Naive thymus-derived CD4-positive, alpha-beta T cell (primary cell): ENCODE data around the gene SLF1. TPM values are rescaled to one million over a fixed set of nuclear protein-coding genes. Genes with fewer than 3 reads are reported as not detected.

ENCODE experiments used
- ATAC-seq: fragments of 150-1000 bp; cut with Tn5 transposase; 2 replicates; pipeline ENCODE4 v1.10.0; 2021; ENCODE audit warnings: mild to moderate bottlenecking, moderate library complexity
- CTCF ChIA-PET: fragments of 350-600 bp; sonication (Branson Sonifier 250); formaldehyde crosslinking; loops from one replicate; lab custom pipeline; 2021; ENCODE audit warnings: antibody characterized with exemption; lab: Charles Lee
- POLR2A ChIA-PET: fragments of 350-600 bp; sonication (Branson Sonifier 250); formaldehyde crosslinking; loops from one replicate; lab custom pipeline; 2021; ENCODE audit warnings: antibody characterized with exemption, inconsistent platforms; lab: Charles Lee
- DNase-seq, 9 donors: peaks; one replicate each; pipeline versions ENCODE4 v3.0.0 to v3.0.0-alpha.2; 2020 to 2022; ENCODE audit warnings: mixed read lengths in 1 of 9
- H3K27ac ChIP-seq: one replicate; pipeline ENCODE4 v1.7.0; 2013; ENCODE audit warnings: mild to moderate bottlenecking, low read depth, low read length, moderate library complexity
- H3K27me3 ChIP-seq, 2 donors: one replicate each; pipeline ENCODE4 v1.7.0; 2013; ENCODE audit warnings: low read length in 2 of 2, mild to moderate bottlenecking in 2 of 2, moderate library complexity in 2 of 2; ENCODE audit not compliant: control insufficient read depth in 2 of 2, insufficient read depth in 2 of 2
- H3K36me3 ChIP-seq, 3 experiments: 1 replicate in 2 of 3; 2 replicates in 1 of 3; pipeline ENCODE4 v1.7.0; 2013; ENCODE audit warnings: low read length in 3 of 3, mild to moderate bottlenecking in 3 of 3, moderate library complexity in 1 of 3; ENCODE audit not compliant: insufficient read depth in 3 of 3, control insufficient read depth in 2 of 3
- H3K4me1 ChIP-seq, 2 donors: one replicate each; pipeline ENCODE4 v1.7.0; 2013; ENCODE audit warnings: low read length in 2 of 2, mild to moderate bottlenecking in 2 of 2, moderate library complexity in 1 of 2; ENCODE audit not compliant: control insufficient read depth in 2 of 2, insufficient read depth in 2 of 2
- H3K4me3 ChIP-seq: 2 replicates; pipeline ENCODE4 v1.7.0; 2013; ENCODE audit warnings: mild to moderate bottlenecking, low read length
- H3K9me3 ChIP-seq, 3 experiments: 1 replicate in 2 of 3; 2 replicates in 1 of 3; pipeline ENCODE4 v1.7.0; 2013; ENCODE audit warnings: low read length in 3 of 3; ENCODE audit not compliant: control insufficient read depth in 2 of 3
- H3K27ac Mint-ChIP-seq, 9 donors: one replicate each; pipeline ENCODE4 v1.8.0; 2020 to 2022; ENCODE audit warnings: mixed read lengths in 9 of 9, mild to moderate bottlenecking in 8 of 9, moderate library complexity in 5 of 9, inconsistent platforms in 2 of 9
- H3K27me3 Mint-ChIP-seq, 5 donors: one replicate each; pipeline ENCODE4 v1.8.0; 2021 to 2022; ENCODE audit warnings: mixed read lengths in 5 of 5, mild to moderate bottlenecking in 1 of 5
- H3K36me3 Mint-ChIP-seq, 5 donors: one replicate each; pipeline ENCODE4 v1.8.0; 2020 to 2022; ENCODE audit warnings: mixed read lengths in 5 of 5, mild to moderate bottlenecking in 3 of 5, inconsistent platforms in 1 of 5
- H3K4me1 Mint-ChIP-seq, 7 donors: one replicate each; pipeline ENCODE4 v1.8.0; 2020 to 2022; ENCODE audit warnings: mixed read lengths in 7 of 7, mild to moderate bottlenecking in 3 of 7, inconsistent platforms in 1 of 7
- H3K4me3 Mint-ChIP-seq, 10 donors: one replicate each; pipeline ENCODE4 v1.8.0; 2020 to 2022; ENCODE audit warnings: mild to moderate bottlenecking in 10 of 10, mixed read lengths in 10 of 10, moderate library complexity in 6 of 10, inconsistent platforms in 2 of 10
- H3K9me3 Mint-ChIP-seq, 11 donors: one replicate each; pipeline ENCODE4 v1.8.0; 2020 to 2022; ENCODE audit warnings: mixed read lengths in 11 of 11, mild to moderate bottlenecking in 4 of 11, inconsistent platforms in 1 of 11, moderate library complexity in 1 of 11
- intact Hi-C, 2 donors: fragments of 100-400 bp; cut with micrococcal nuclease; formaldehyde crosslinking; loops; one replicate each; pipeline ENCODE4 v1.15.1; 2023
- polyA plus RNA-seq, 2 donors: library from polyadenylated mRNA; unstranded; fragments of 300-500 nt; fragmentation: Illumina TruSeq; gene quantifications; one replicate each; pipeline ENCODE4 v1.2.3, GENCODE V29; 2021
- total RNA-seq, 6 experiments: library from RNA in 5 of 6; stranded (reverse) in 5 of 6; gene quantifications; 1 replicate in 5 of 6; 2 replicates in 1 of 6; pipeline ENCODE4 v1.2.3 and lab custom pipeline; 2021 to 2026

The SLF1 gene
- total and polyA plus RNA-seq, 7 experiments from 2014 or later, result 3.6 to 13.4 (median 8.2) TPM

- Mint-ChIP-seq H3K4me3 (no peak overlapping the region), H3K9me3 (no peaks in the 10 kb centered on the region), H3K27me3 (no peaks in the 10 kb centered on the region), H3K27ac (no peak overlapping the region), H3K36me3 (peaks cover 2 to 40% (median 13%) of the 10 kb centered on the region in 5 donors), H3K4me1 (peaks cover 0 to 3% (median 0%) of the 10 kb centered on the region in 7 donors)
- H3K4me3 ChIP-seq, result no peak overlapping the region
- no peaks in the 10 kb centered on the region for H3K4me1 ChIP-seq
- no peaks in the 10 kb centered on the region for H3K27me3 ChIP-seq
- CTCF ChIA-PET, result no interaction called here
- POLR2A ChIA-PET, result interaction anchor here (0.7 kb wide), 1 partner anchor 1077 kb away, joined by 3 read pairs; no protein-coding TSS in a partner anchor
- DNase-seq, result no peak
- H3K27ac ChIP-seq, result no peak overlapping the region
- intact Hi-C loops, result loop anchor here in 1 of 2 donors (5.0 kb wide), 1 partner anchor 160 kb away; no protein-coding TSS in a partner anchor
- no peak for ATAC-seq
- peaks cover 0 to 21% (median 18%) of the 10 kb centered on the region in 3 experiments for H3K36me3 ChIP-seq
- no peaks in the 10 kb centered on the region for H3K9me3 ChIP-seq
Observed at GRCh38 chr5:94691949-94692348, 73.5 kb downstream of the SLF1 start.

GRCh38 chr5:94692581-94692980 is 74.1 kb downstream of the SLF1 start:
- no peaks in the 10 kb centered on the region for H3K27me3 ChIP-seq
- ChIA-PET POLR2A (interaction anchor here (0.7 kb wide), 1 partner anchor 1078 kb away, joined by 3 read pairs; no protein-coding TSS in a partner anchor), CTCF (no interaction called here)
- no peaks in the 10 kb centered on the region for H3K4me1 ChIP-seq
- H3K9me3 ChIP-seq, result no peaks in the 10 kb centered on the region
- no peak overlapping the region for H3K4me3 ChIP-seq
- Mint-ChIP-seq H3K27me3 (no peaks in the 10 kb centered on the region), H3K27ac (no peak overlapping the region), H3K36me3 (peaks cover 0 to 34% (median 13%) of the 10 kb centered on the region in 5 donors), H3K4me3 (no peak overlapping the region), H3K4me1 (peaks cover 0 to 3% (median 0%) of the 10 kb centered on the region in 7 donors), H3K9me3 (no peaks in the 10 kb centered on the region)
- no peak for ATAC-seq
- H3K36me3 ChIP-seq, result peaks cover 0 to 18% (median 18%) of the 10 kb centered on the region in 3 experiments
- DNase-seq, result no peak
- H3K27ac ChIP-seq, result no peak overlapping the region
- intact Hi-C loops, result loop anchor here in 1 of 2 donors (5.0 kb wide), 1 partner anchor 160 kb away; no protein-coding TSS in a partner anchor

DNA sequence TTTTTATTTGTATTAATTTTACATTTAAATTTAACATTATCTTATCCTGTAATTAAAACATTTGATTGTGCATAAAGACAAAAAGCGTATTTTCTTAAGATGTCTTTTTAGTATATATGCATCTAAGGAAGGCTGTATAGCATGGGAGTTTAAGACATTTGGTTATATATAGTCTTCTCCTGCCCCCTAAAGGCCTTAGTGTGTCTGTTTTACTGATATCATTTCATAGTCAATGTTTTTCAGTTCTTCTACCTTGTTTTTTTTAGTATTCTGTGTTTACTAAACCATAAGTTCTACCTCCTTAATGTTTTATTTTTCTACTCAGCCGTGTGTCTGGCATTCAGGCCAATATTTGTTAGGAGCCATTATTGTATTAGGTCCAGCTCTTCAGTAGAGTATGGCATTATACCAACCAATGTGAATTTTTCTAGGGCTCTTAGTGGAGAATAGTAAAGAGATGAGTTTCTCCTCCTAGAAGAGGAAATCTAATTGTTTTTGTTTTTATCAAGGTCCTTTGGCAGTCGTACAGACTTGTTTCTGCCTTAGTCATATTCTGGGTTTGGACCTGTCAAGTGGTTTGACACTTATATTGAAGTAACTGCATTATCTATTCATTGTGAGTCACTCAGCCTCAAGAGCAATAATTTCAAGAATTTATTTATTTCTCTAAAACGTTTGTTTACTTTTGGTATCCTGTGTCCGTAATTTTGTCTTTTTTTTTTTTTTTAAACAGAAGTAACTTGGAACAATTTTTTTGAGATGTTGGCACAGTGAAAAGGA is 74.8 kb downstream of the SLF1 start:
- intact Hi-C loops, result loop anchor here (1.0 to 5.0 kb wide), 2 partner anchors 159 to 168 kb away; no protein-coding TSS in a partner anchor
- H3K4me3 ChIP-seq, result no peak overlapping the region
- POLR2A ChIA-PET, result no interaction called here
- H3K36me3 ChIP-seq, result peaks cover 0 to 18% (median 16%) of the 10 kb centered on the region in 3 experiments
- H3K9me3 ChIP-seq, result no peaks in the 10 kb centered on the region
- no peak overlapping the region for H3K27ac Mint-ChIP-seq
- no peaks in the 10 kb centered on the region for H3K9me3 Mint-ChIP-seq
- H3K27me3 Mint-ChIP-seq, result no peaks in the 10 kb centered on the region
- CTCF ChIA-PET, result no interaction called here
- H3K36me3 Mint-ChIP-seq, result peaks cover 0 to 34% (median 13%) of the 10 kb centered on the region in 5 donors
- no peak overlapping the region for H3K4me3 Mint-ChIP-seq
- H3K4me1 Mint-ChIP-seq, result peaks cover 0 to 3% (median 0%) of the 10 kb centered on the region in 7 donors
- ATAC-seq (peak; percentile 61), DNase-seq (peak in 2 of 9 donors; percentile 1 to 16)
- no peaks in the 10 kb centered on the region for H3K27me3 ChIP-seq
- H3K4me1 ChIP-seq, result no peaks in the 10 kb centered on the region
- no peak overlapping the region for H3K27ac ChIP-seq

DNA sequence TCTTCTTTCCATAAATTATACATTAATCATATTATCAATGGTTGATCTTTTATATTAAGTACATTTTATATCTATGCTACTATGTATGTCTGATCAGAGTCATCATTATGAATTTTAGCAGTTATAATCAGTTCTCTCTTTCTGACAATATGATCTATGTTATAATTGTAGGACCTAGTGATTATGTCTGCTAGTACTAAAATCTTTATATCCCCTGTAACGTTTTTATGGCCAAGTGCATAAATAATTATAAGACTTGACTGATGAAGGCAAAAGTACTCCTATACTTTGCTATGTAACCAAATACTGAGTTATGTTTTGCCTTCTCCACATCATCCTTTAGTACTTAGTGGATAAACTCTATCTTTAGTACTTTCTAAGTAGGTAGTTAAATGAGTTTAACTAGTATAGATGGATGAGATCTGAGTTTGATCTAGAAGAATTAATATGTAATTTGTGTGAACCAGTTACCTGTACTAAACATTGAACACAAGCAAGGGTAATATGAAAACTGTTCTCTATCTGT is 75.4 kb downstream of the SLF1 start:
- intact Hi-C loops, result loop anchor here (1.0 to 5.0 kb wide), 2 partner anchors 158 to 169 kb away; no protein-coding TSS in a partner anchor
- H3K4me1 Mint-ChIP-seq, result peaks cover 0 to 3% (median 0%) of the 10 kb centered on the region in 7 donors
- H3K36me3 Mint-ChIP-seq, result peaks cover 0 to 29% (median 13%) of the 10 kb centered on the region in 5 donors
- Histone ChIP-seq H3K27ac (no peak overlapping the region), H3K27me3 (no peaks in the 10 kb centered on the region), H3K4me1 (no peaks in the 10 kb centered on the region), H3K9me3 (no peaks in the 10 kb centered on the region), H3K36me3 (peaks cover 0 to 14% (median 11%) of the 10 kb centered on the region in 3 experiments), H3K4me3 (no peak overlapping the region)
- no peak overlapping the region for H3K4me3 Mint-ChIP-seq
- no peak overlapping the region for H3K27ac Mint-ChIP-seq
- ChIA-PET CTCF (no interaction called here), POLR2A (no interaction called here)
- no peaks in the 10 kb centered on the region for H3K9me3 Mint-ChIP-seq
- ATAC-seq (no peak), DNase-seq (no peak)
- no peaks in the 10 kb centered on the region for H3K27me3 Mint-ChIP-seq

DNA sequence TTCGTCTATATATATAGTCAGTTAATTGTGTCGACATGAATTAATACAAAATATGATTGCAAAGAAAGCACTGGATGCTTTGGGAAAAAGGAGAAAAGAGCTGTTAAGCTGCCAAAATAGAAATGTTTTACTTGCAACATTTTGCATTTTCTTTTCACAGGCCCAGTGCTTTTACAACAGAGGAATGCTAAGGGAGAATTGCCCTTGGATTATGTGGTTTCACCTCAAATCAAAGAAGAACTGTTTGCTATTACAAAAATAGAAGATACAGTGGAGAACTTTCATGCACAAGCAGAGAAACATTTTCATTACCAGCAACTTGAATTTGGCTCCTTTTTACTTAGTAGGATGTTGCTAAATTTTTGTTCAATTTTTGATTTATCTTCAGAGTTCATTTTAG is 76.2 kb downstream of the SLF1 start:
- peaks cover 0 to 3% (median 0%) of the 10 kb centered on the region in 7 donors for H3K4me1 Mint-ChIP-seq
- no peak overlapping the region for H3K4me3 Mint-ChIP-seq
- no peaks in the 10 kb centered on the region for H3K27me3 ChIP-seq

GRCh38 chr5:94698197-94698596 is 79.7 kb downstream of the SLF1 start:
- Histone ChIP-seq H3K4me1 (no peaks in the 10 kb centered on the region), H3K36me3 (peaks cover 0 to 8% (median 7%) of the 10 kb centered on the region in 3 experiments), H3K27ac (no peak overlapping the region), H3K4me3 (no peak overlapping the region), H3K27me3 (no peaks in the 10 kb centered on the region), H3K9me3 (no peaks in the 10 kb centered on the region)
- no peak overlapping the region for H3K4me3 Mint-ChIP-seq
- H3K27me3 Mint-ChIP-seq, result no peaks in the 10 kb centered on the region
- ChIA-PET CTCF (no interaction called here), POLR2A (no interaction called here)
- ATAC-seq, result no peak
- H3K9me3 Mint-ChIP-seq, result no peaks in the 10 kb centered on the region
- no peak for DNase-seq
- no peak overlapping the region for H3K27ac Mint-ChIP-seq
- peaks cover 0 to 19% (median 5%) of the 10 kb centered on the region in 5 donors for H3K36me3 Mint-ChIP-seq
- peaks cover 0 to 13% (median 0%) of the 10 kb centered on the region in 7 donors for H3K4me1 Mint-ChIP-seq
- intact Hi-C loops, result no loop called here

More for the DNA sequence above, 76.2 kb downstream of the SLF1 start:
- no peaks in the 10 kb centered on the region for H3K9me3 Mint-ChIP-seq
- no peak overlapping the region for H3K27ac Mint-ChIP-seq
- DNase-seq (no peak), ATAC-seq (no peak)
- Histone ChIP-seq H3K4me3 (no peak overlapping the region), H3K27ac (no peak overlapping the region), H3K36me3 (peaks cover 0 to 11% (median 10%) of the 10 kb centered on the region in 3 experiments), H3K4me1 (no peaks in the 10 kb centered on the region), H3K9me3 (no peaks in the 10 kb centered on the region)
- no peaks in the 10 kb centered on the region for H3K27me3 Mint-ChIP-seq
- intact Hi-C loops, result loop anchor here in 1 of 2 donors (5.0 kb wide), 1 partner anchor 158 kb away; no protein-coding TSS in a partner anchor
- ChIA-PET POLR2A (no interaction called here), CTCF (no interaction called here)
- peaks cover 0 to 21% (median 11%) of the 10 kb centered on the region in 5 donors for H3K36me3 Mint-ChIP-seq
